K562 (cell line): ENCODE data around the gene SPDYE6. TPM values are rescaled to one million over a fixed set of nuclear protein-coding genes. Genes with fewer than 3 reads are reported as not detected.

Experiments
- ATAC-seq: fragments of 200-7000 bp; cut with Tn5 transposase; 3 replicates; pipeline ENCODE4 v1.9.1; 2020; ENCODE audit warnings: moderate library complexity
- BruUV-seq: library from RNA; stranded (reverse); fragments of 400-500 nt; replicated peaks from 2 replicates; lab custom pipeline; 2021; lab: Mats Ljungman, UMichigan
- CTCF ChIA-PET: fragments of 300-600 bp; formaldehyde crosslinking; extraction: SDS; loops from one replicate; lab custom pipeline; 2021; ENCODE audit warnings: low intra/inter-chr PET ratio; lab: Yijun Ruan, JAX
- POLR2A ChIA-PET: fragments of 300-600, 350-650 bp; sonication (Branson Sonifier 250); formaldehyde crosslinking; extraction: SDS; loops from one replicate; lab custom pipeline; 2021; ENCODE audit warnings: antibody characterized with exemption, inconsistent platforms; lab: Yijun Ruan, JAX
- DNase-seq, 4 experiments: peaks; one replicate each; pipeline versions ENCODE4 v3.0.0 to v3.0.0-alpha.2; 2011 to 2018; ENCODE audit warnings: low spot score in 3 of 4, mixed read lengths in 3 of 4; ENCODE audit errors: extremely low read depth in 1 of 4
- FAIRE-seq: peaks from 2 replicates; lab custom pipeline; 2011; peaks lifted over from hg19 to GRCh38; lab: Jason Lieb, UNC
- H2AFZ ChIP-seq: 2 replicates; pipeline ENCODE4 v1.6.0; 2011; ENCODE audit warnings: low read depth, low read length, control low read depth, inconsistent platforms
- H3K27ac ChIP-seq: fragments of 200-600 bp; 3 replicates; pipeline ENCODE4 v1.8.0; 2011; ENCODE audit warnings: low read depth, mild to moderate bottlenecking, control low read depth, inconsistent platforms, low read length, moderate library complexity, mixed read lengths; ENCODE audit errors: extremely low read depth
- H3K27me3 ChIP-seq, 2 experiments: fragments of 300-600 bp in 1 of 2; 2 replicates in 1 of 2; 3 replicates in 1 of 2; pipeline versions ENCODE4 v1.6.0 to v1.8.0; 2011; ENCODE audit warnings: inconsistent platforms in 2 of 2, low read length in 2 of 2, mild to moderate bottlenecking in 1 of 2, mixed read lengths in 1 of 2, moderate library complexity in 1 of 2; ENCODE audit not compliant: control insufficient read depth in 2 of 2, insufficient read depth in 2 of 2
- H3K36me3 ChIP-seq: fragments of 300-600 bp; 3 replicates; pipeline ENCODE4 v1.8.0; 2011; ENCODE audit warnings: mild to moderate bottlenecking, low read length, inconsistent platforms; ENCODE audit not compliant: control insufficient read depth, insufficient read depth
- H3K4me1 ChIP-seq, 2 experiments: fragments of 200-600 bp in 1 of 2; replicated peaks in 1 of 2; 2 replicates in 1 of 2; 3 replicates in 1 of 2; pipeline versions ENCODE4 v1.5.1 to v1.8.0; 2011; ENCODE audit warnings: inconsistent platforms in 2 of 2, low read length in 2 of 2, mild to moderate bottlenecking in 1 of 2, mixed read lengths in 1 of 2, moderate library complexity in 1 of 2; ENCODE audit not compliant: control insufficient read depth in 2 of 2, insufficient read depth in 2 of 2
- H3K4me2 ChIP-seq: 2 replicates; pipeline ENCODE4 v1.6.1; 2011; ENCODE audit warnings: low read length, control low read depth, inconsistent platforms, mixed read lengths; ENCODE audit not compliant: insufficient read depth
- H3K4me3 ChIP-seq: fragments of 200-600 bp; sonication (generic), shearing (Covaris generic); 2 replicates; pipeline ENCODE4 v1.5.1; 2016; ENCODE audit warnings: control low read depth, inconsistent platforms
- H3K79me2 ChIP-seq: fragments of 200-600 bp; 3 replicates; pipeline ENCODE4 v1.8.0; 2011; ENCODE audit warnings: low read length, inconsistent platforms; ENCODE audit not compliant: control insufficient read depth, insufficient read depth
- H3K9ac ChIP-seq, 2 experiments: 2 replicates each; pipeline versions ENCODE4 v1.6.0 to v1.6.1; 2011; ENCODE audit warnings: low read depth in 2 of 2, low read length in 2 of 2, control low read depth in 1 of 2, inconsistent platforms in 1 of 2, mild to moderate bottlenecking in 1 of 2, mixed read lengths in 1 of 2; ENCODE audit not compliant: insufficient read depth in 1 of 2
- H3K9me1 ChIP-seq: one replicate; pipeline ENCODE4 v1.6.0; 2011; ENCODE audit warnings: inconsistent platforms, mild to moderate bottlenecking, low read length, moderate library complexity; ENCODE audit not compliant: control insufficient read depth, insufficient read depth
- H3K9me3 ChIP-seq: replicated peaks from 2 replicates; pipeline ENCODE4 v1.5.1; 2011; ENCODE audit warnings: low read depth, low read length, inconsistent platforms; ENCODE audit not compliant: control insufficient read depth, insufficient read depth
- H4K20me1 ChIP-seq: replicated peaks from 2 replicates; pipeline ENCODE4 v1.6.1; 2011; ENCODE audit warnings: low read length, inconsistent platforms, mixed read lengths; ENCODE audit not compliant: control insufficient read depth, insufficient read depth
- HMG20A ChIP-seq: fragments of 450-650 bp; formaldehyde crosslinking; conservative IDR thresholded peaks from 2 replicates; pipeline ENCODE4 v1.4.0; 2020; ENCODE audit warnings: mild to moderate bottlenecking, mixed read lengths
- RAD21 ChIP-seq, 2 experiments: fragments of 250-450 bp in 1 of 2; fragments of 450-650 bp in 1 of 2; sonication (Bioruptor Pico) in 1 of 2; formaldehyde crosslinking in 1 of 2; IDR thresholded peaks in 1 of 2; conservative IDR thresholded peaks in 1 of 2; 2 replicates each; pipeline versions ENCODE4 v1.4.0 to v1.8.0; 2020 to 2022; ENCODE audit warnings: mild to moderate bottlenecking in 2 of 2, moderate library complexity in 1 of 2
- SETDB1 ChIP-seq: IDR thresholded peaks from one replicate; pipeline ENCODE4 v1.6.1; 2012; ENCODE audit warnings: low read length, control low read depth, inconsistent platforms
- STAT5B ChIP-seq: fragments of 250-450 bp; sonication (Bioruptor Pico); IDR thresholded peaks from 2 replicates; pipeline ENCODE4 v1.8.0; 2021; ENCODE audit warnings: mild to moderate bottlenecking, inconsistent platforms
- TGIF2 ChIP-seq: sonication (generic); formaldehyde crosslinking; IDR thresholded peaks from 2 replicates; pipeline ENCODE4 v1.8.1; 2022; ENCODE audit warnings: mild to moderate bottlenecking, missing genetic modification reagents, moderate library complexity
- XRCC5 ChIP-seq: fragments of 200-400 bp; formaldehyde crosslinking; IDR thresholded peaks from 2 replicates; pipeline ENCODE4 v1.6.1; 2017; ENCODE audit warnings: low read depth, mild to moderate bottlenecking, low read length
- ZNF324 ChIP-seq: fragments of 250-450 bp; sonication (Bioruptor Pico); IDR thresholded peaks from 2 replicates; pipeline ENCODE4 v1.4.0; 2020; ENCODE audit warnings: mild to moderate bottlenecking
- ZNF766 ChIP-seq: fragments of 200-800 bp; sonication (Bioruptor generic); conservative IDR thresholded peaks from 2 replicates; pipeline ENCODE4 v1.6.1; 2016; ENCODE audit warnings: missing genetic modification characterization, missing compliant biosample characterization
- WGBS: fragments of 100-300 bp; shearing (Covaris generic); methylation state at CpG from one replicate; pipeline ENCODE4 v1.1.6; 2016; ENCODE audit warnings: low coverage, mixed read lengths; ENCODE audit not compliant: insufficient coverage; ENCODE audit errors: missing lambda C conversion rate; 5-methylcytosine and 5-hydroxymethylcytosine counted together
- in situ Hi-C: fragments of 300-500 bp; cut with MboI; formaldehyde crosslinking; loops from 4 replicates; pipeline ENCODE4 v1.15.0; 2018; ENCODE audit warnings: inconsistent platforms, mixed read lengths
- intact Hi-C: fragments of 100-400 bp; cut with micrococcal nuclease; formaldehyde crosslinking; loops from 2 replicates; pipeline ENCODE4 v1.14.2; 2022
- polyA plus RNA-seq, 8 experiments: library from polyadenylated mRNA; depleted of rRNA in 4 of 8; stranded (reverse) in 5 of 8; unstranded in 3 of 8; fragments of >200 nt; fragmentation: Nextera tagmentation in 2 of 8; fragmentation: Illumina TruSeq in 1 of 8; extraction: Ambion mirVana in 2 of 8; extraction: Trizol in 1 of 8; gene quantifications; 2 replicates each; pipeline versions ENCODE4 v1.2.1 to v1.2.3, GENCODE V29; 2011 to 2014; ENCODE audit warnings: inconsistent platforms in 1 of 8, missing spikeins in 1 of 8
- total RNA-seq, 7 experiments: library from RNA; depleted of rRNA in 6 of 7; stranded (reverse); fragments of >200 nt in 6 of 7; fragmentation: Illumina TruSeq in 2 of 7; extraction: Trizol in 2 of 7; gene quantifications; 2 replicates each; pipeline versions ENCODE4 v1.2.1 to v1.2.3, GENCODE V29; 2011 to 2021; ENCODE audit warnings: low replicate concordance in 1 of 7
- TF ChIP-seq, protein P1 (sequence below), 2 experiments: IDR thresholded peaks; 2 replicates each; pipeline ENCODE4 v1.6.1; 2011; ENCODE audit warnings: borderline replicate concordance in 1 of 2, control low read depth in 1 of 2, low read depth in 1 of 2, low read length in 1 of 2, mild to moderate bottlenecking in 1 of 2, mixed read lengths in 1 of 2, moderate library complexity in 1 of 2; ENCODE audit not compliant: insufficient read depth in 1 of 2, insufficient read length in 1 of 2, poor library complexity in 1 of 2, severe bottlenecking in 1 of 2; ENCODE audit errors: extremely low read depth in 1 of 2
- TF ChIP-seq, protein P2 (sequence below): sonication (generic); formaldehyde crosslinking; IDR thresholded peaks from 2 replicates; pipeline ENCODE4 v1.8.1; 2023; ENCODE audit warnings: mild to moderate bottlenecking, missing genetic modification reagents

SPDYE6 gene
- total and polyA plus RNA-seq, 9 of the 15 experiments (the other 6 are each of a cell fraction or from before 2014, with no cell fraction given) = 0.24 to 0.35 TPM; not detected in 7

DNA sequence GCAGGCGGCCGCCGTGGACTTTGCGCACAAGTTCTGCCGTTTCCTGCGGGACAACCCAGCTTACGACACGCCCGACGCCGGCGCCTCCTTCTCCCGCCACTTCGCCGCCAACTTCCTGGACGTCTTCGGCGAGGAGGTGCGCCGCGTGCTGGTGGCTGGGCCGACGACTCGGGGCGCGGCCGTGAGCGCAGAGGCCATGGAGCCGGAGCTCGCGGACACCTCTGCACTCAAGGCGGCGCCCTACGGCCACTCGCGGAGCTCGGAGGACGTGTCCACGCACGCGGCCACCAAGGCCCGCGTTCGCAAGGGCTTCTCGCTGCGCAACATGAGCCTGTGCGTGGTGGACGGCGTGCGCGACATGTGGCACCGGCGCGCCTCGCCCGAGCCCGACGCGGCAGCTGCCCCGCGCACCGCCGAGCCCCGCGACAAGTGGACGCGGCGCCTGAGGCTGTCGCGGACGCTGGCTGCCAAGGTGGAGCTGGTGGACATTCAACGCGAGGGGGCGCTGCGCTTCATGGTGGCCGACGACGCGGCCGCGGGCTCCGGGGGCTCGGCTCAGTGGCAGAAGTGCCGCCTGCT is 55.5 kb downstream of the SPDYE6 start:
- ATAC-seq (no peak), DNase-seq (no peak), FAIRE-seq (no peak)
- Histone ChIP-seq H3K9ac (no peak overlapping the region), H3K9me3 (no peaks in the 10 kb centered on the region), H3K4me1 (peaks cover 0 to 20% of the 10 kb centered on the region in 2 experiments; a peak in 2 of 5 replicates), H2AFZ (no peak overlapping the region), H3K4me3 (no peak overlapping the region), H3K4me2 (no peak overlapping the region), H3K27ac (no peak overlapping the region), H3K79me2 (no peaks in the 10 kb centered on the region), H3K27me3 (peaks cover 46 to 89% of the 10 kb centered on the region in 2 experiments; a peak in 4 of 5 replicates), H3K36me3 (no peaks in the 10 kb centered on the region), H3K9me1 (no peaks in the 10 kb centered on the region), H4K20me1 (peaks cover 4% of the 10 kb centered on the region; the same call in 1 of the 2 replicates)
- TF ChIP-seq, protein P1, sequence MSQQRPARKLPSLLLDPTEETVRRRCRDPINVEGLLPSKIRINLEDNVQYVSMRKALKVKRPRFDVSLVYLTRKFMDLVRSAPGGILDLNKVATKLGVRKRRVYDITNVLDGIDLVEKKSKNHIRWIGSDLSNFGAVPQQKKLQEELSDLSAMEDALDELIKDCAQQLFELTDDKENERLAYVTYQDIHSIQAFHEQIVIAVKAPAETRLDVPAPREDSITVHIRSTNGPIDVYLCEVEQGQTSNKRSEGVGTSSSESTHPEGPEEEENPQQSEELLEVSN (IDR thresholded peaks at IDR 0.05; ENCODE audit: borderline replicate concordance in 1 of 2, extremely low read depth in 1 of 2, insufficient read depth in 1 of 2, insufficient read length in 1 of 2, low read depth in 1 of 2, low read length in 1 of 2, poor library complexity in 1 of 2, severe bottlenecking in 1 of 2) = peak in 1 of 2 experiments; percentile 50
- TF ChIP-seq HMG20A (CRISPR knock-in tag) (no peak), TGIF2 (CRISPR knock-in tag) (no peak), XRCC5 (no peak), RAD21 (CRISPR knock-in tag; conservative IDR thresholded peaks at IDR 0.05 in 1 of 2, IDR thresholded peaks at IDR 0.05 in 1 of 2) (no peak), STAT5B (CRISPR knock-in tag) (no peak), ZNF324 (CRISPR knock-in tag) (no peak), SETDB1 (no peak), ZNF766 (no peak)
- TF ChIP-seq, protein P2, sequence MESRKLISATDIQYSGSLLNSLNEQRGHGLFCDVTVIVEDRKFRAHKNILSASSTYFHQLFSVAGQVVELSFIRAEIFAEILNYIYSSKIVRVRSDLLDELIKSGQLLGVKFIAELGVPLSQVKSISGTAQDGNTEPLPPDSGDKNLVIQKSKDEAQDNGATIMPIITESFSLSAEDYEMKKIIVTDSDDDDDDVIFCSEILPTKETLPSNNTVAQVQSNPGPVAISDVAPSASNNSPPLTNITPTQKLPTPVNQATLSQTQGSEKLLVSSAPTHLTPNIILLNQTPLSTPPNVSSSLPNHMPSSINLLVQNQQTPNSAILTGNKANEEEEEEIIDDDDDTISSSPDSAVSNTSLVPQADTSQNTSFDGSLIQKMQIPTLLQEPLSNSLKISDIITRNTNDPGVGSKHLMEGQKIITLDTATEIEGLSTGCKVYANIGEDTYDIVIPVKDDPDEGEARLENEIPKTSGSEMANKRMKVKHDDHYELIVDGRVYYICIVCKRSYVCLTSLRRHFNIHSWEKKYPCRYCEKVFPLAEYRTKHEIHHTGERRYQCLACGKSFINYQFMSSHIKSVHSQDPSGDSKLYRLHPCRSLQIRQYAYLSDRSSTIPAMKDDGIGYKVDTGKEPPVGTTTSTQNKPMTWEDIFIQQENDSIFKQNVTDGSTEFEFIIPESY = peak; percentile 79; the same call in 1 of the 2 replicates
- intact Hi-C loops (no loop called here), in situ Hi-C loops (loop anchor here (25.0 kb wide), 1 partner anchor 362 kb away; the partner anchor contains the start of genes POLR2J2 and SPDYE2B)
- CTCF ChIA-PET = no interaction called here
- POLR2A ChIA-PET = no interaction called here
- no TSS peak for BruUV-seq
- 76% methylated on average over 46 of the region's 84 CpGs for WGBS
